H1 (cell line): ENCODE results near the gene RPL7L1. TPM values are rescaled to one million over a fixed set of nuclear protein-coding genes. Genes with fewer than 3 reads are reported as not detected.

Experiments used
- KDM4A ChIP-seq: IDR thresholded peaks from one replicate; pipeline ENCODE4 v1.7.1; 2012; ENCODE audit warnings: low read depth, mild to moderate bottlenecking, moderate library complexity, low read length, inconsistent platforms; ENCODE audit not compliant: severe bottlenecking
- RNF2 ChIP-seq: fragments of 200-900, 300-1000 bp; sonication (generic); IDR thresholded peaks from 2 replicates; pipeline ENCODE4 v1.7.1; 2016; ENCODE audit warnings: borderline replicate concordance, low read depth, mild to moderate bottlenecking, antibody characterized with exemption, low read length; ENCODE audit not compliant: poor library complexity, severe bottlenecking; ENCODE audit errors: missing control alignments
- SP1 ChIP-seq: IDR thresholded peaks from 2 replicates; pipeline ENCODE4 v1.6.1; 2011; ENCODE audit warnings: low read depth, low read length
- TAF1 ChIP-seq: IDR thresholded peaks from 2 replicates; pipeline ENCODE4 v1.6.1; 2011; ENCODE audit warnings: mild to moderate bottlenecking, low read depth, low read length
- polyA plus RNA-seq, 7 experiments: library from polyadenylated mRNA; depleted of rRNA in 3 of 7; stranded (reverse) in 5 of 7; unstranded in 2 of 7; fragments of >200 nt in 5 of 7; fragments of 200-250 nt in 2 of 7; gene quantifications; 1 replicate in 5 of 7; 2 replicates in 1 of 7; 4 replicates in 1 of 7; pipeline versions ENCODE4 v1.2.1 to v1.2.3, GENCODE V29; 2011 to 2013; ENCODE audit warnings: missing spikeins in 2 of 7, mixed read lengths in 2 of 7
- total RNA-seq: library from RNA; stranded (reverse); fragmentation: NEBNext Ultra II Directional; extraction: Animal tissue kit (Norgen Biotek cat#: 25700); gene quantifications from 2 replicates; pipeline ENCODE4 v1.2.1, GENCODE V29; 2021

The RPL7L1 gene
- total and polyA plus RNA-seq, 2 of the 8 experiments (the other 6 are each of a cell fraction or from before 2014, with no cell fraction given): 31.0 to 117 TPM

DNA sequence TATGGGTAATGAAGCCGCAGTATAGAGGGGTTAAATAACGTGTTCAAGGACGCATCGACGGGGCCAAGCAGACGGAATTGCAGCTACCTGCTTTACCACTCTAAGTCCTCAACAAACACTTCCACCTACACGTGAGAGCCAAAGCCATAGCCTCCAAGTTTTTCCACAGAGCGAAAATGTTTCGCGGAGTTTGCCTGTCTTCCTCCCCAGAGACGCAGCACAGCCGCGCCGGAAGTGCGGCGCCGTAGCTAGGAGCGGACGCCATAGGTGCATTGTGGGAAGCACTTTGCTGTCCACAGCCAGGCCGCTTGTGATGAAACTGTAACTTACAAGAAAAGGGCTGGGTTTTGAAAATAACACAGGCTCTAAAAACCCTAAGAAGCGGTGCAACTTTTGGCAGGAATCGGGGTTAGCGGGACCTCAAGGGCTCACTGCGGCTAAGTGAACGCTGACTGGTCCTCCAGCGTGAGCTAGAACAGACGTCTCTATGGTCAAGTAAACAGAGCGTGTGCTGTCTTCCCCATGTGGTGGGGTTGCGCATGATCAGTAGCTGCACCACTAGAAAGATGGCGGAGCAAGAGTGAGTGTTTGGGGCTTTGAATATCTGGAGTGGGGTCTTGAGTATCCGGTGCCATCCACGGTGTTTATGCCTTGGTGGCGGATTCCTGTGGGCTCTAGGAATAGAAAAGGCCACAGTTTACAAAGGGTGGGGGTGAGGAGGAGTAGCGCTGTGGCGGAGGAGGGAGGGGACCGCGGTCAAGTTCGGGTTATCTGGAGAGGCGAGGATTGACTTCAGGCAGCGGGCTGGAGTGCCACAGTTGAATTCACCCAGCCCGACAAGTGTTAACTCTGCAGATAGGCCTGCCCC, at the start of gene RPL7L1 (continued):
- TF ChIP-seq TAF1 (peak; percentile 99), SP1 (no peak), KDM4A (peak; percentile 58), RNF2 (no peak)
